H9 (cell line): ENCODE measurements around the gene RFTN2. TPM values are rescaled to one million over a fixed set of nuclear protein-coding genes. Genes with fewer than 3 reads are reported as not detected.
"Not testable (repeated sequence)": the region's sequence is repeated elsewhere in the genome, so short reads cannot be mapped to it uniquely, and the experiment has no call there.

Experiments
- DNase-seq: peaks from one replicate; pipeline ENCODE4 v3.0.0-alpha.2; 2017
- H2AFZ ChIP-seq: one replicate; pipeline ENCODE4 v1.6.1; 2013; ENCODE audit warnings: mild to moderate bottlenecking, low read length, control low read depth, moderate library complexity
- H2AK5ac ChIP-seq: 2 replicates; pipeline ENCODE4 v1.6.1; 2013; ENCODE audit warnings: low read length, control low read depth, mixed read lengths; ENCODE audit not compliant: insufficient read length
- H2BK120ac ChIP-seq: one replicate; pipeline ENCODE4 v1.6.1; 2013; ENCODE audit warnings: low read depth, mild to moderate bottlenecking, low read length, control low read depth, inconsistent platforms; ENCODE audit not compliant: poor library complexity, severe bottlenecking
- H2BK12ac ChIP-seq: 2 replicates; pipeline ENCODE4 v1.6.1; 2013; ENCODE audit warnings: low read length, control low read depth, mixed read lengths, low read depth; ENCODE audit not compliant: insufficient read length
- H2BK15ac ChIP-seq: 2 replicates; pipeline ENCODE4 v1.6.1; 2013; ENCODE audit warnings: low read depth, low read length, control low read depth
- H2BK20ac ChIP-seq: one replicate; pipeline ENCODE4 v1.6.1; 2013; ENCODE audit warnings: low read depth, mild to moderate bottlenecking, low read length, control low read depth, inconsistent platforms; ENCODE audit not compliant: poor library complexity, severe bottlenecking
- H2BK5ac ChIP-seq: 2 replicates; pipeline ENCODE4 v1.6.1; 2013; ENCODE audit warnings: low read length, control low read depth, mixed read lengths; ENCODE audit not compliant: insufficient read length
- H3K14ac ChIP-seq: 2 replicates; pipeline ENCODE4 v1.6.1; 2013; ENCODE audit warnings: low read length, control low read depth; ENCODE audit not compliant: insufficient read depth
- H3K18ac ChIP-seq: 2 replicates; pipeline ENCODE4 v1.6.1; 2013; ENCODE audit warnings: low read depth, mild to moderate bottlenecking, mixed read lengths, low read length, control low read depth; ENCODE audit not compliant: insufficient read length
- H3K23ac ChIP-seq: 2 replicates; pipeline ENCODE4 v1.6.1; 2013; ENCODE audit warnings: low read length, control low read depth, mixed read lengths, low read depth; ENCODE audit not compliant: insufficient read length
- H3K23me2 ChIP-seq: 2 replicates; pipeline ENCODE4 v1.6.1; 2013; ENCODE audit warnings: low read depth, mild to moderate bottlenecking, mixed read lengths, low read length, control low read depth; ENCODE audit not compliant: insufficient read length, poor library complexity, severe bottlenecking
- H3K27ac ChIP-seq: 2 replicates; pipeline ENCODE4 v1.5.1; 2013; ENCODE audit warnings: low read length, control low read depth, mixed read lengths, low read depth; ENCODE audit not compliant: insufficient read length
- H3K27me3 ChIP-seq: 2 replicates; pipeline ENCODE4 v1.6.1; 2013; ENCODE audit warnings: low read length, control low read depth, inconsistent platforms; ENCODE audit not compliant: insufficient read depth
- H3K4ac ChIP-seq: 2 replicates; pipeline ENCODE4 v1.6.1; 2013; ENCODE audit warnings: low read depth, mild to moderate bottlenecking, control low read depth, inconsistent platforms, low read length, moderate library complexity
- H3K4me1 ChIP-seq: 2 replicates; pipeline ENCODE4 v1.6.1; 2013; ENCODE audit warnings: low read length, control low read depth, inconsistent platforms; ENCODE audit not compliant: insufficient read depth
- H3K4me2 ChIP-seq: 2 replicates; pipeline ENCODE4 v1.6.1; 2013; ENCODE audit warnings: low read length, control low read depth, mixed read lengths; ENCODE audit not compliant: insufficient read length, insufficient read depth
- H3K56ac ChIP-seq: 2 replicates; pipeline ENCODE4 v1.6.1; 2013; ENCODE audit warnings: low read depth, mild to moderate bottlenecking, mixed read lengths, low read length, control low read depth; ENCODE audit not compliant: insufficient read length
- H3K79me1 ChIP-seq: 2 replicates; pipeline ENCODE4 v1.6.1; 2013; ENCODE audit warnings: low read depth, mild to moderate bottlenecking, moderate library complexity, low read length, control low read depth, inconsistent platforms; ENCODE audit not compliant: insufficient read depth, poor library complexity, severe bottlenecking
- H3K79me2 ChIP-seq: 2 replicates; pipeline ENCODE4 v1.6.1; 2013; ENCODE audit warnings: low read length, control low read depth, inconsistent platforms; ENCODE audit not compliant: insufficient read depth
- H3K9ac ChIP-seq: 2 replicates; pipeline ENCODE4 v1.6.1; 2013; ENCODE audit warnings: low read length, control low read depth, mixed read lengths; ENCODE audit not compliant: insufficient read length; ENCODE audit errors: extremely low read depth
- H3K9me3 ChIP-seq: one replicate; pipeline ENCODE4 v1.6.1; 2013; ENCODE audit warnings: low read depth, low read length, inconsistent platforms; ENCODE audit not compliant: control insufficient read depth
- H3T11ph ChIP-seq: one replicate; pipeline ENCODE4 v1.6.1; 2013; ENCODE audit warnings: mild to moderate bottlenecking, low read length, control low read depth, inconsistent platforms
- H4K20me1 ChIP-seq: one replicate; pipeline ENCODE4 v1.6.1; 2013; ENCODE audit not compliant: control insufficient read depth, insufficient read length, insufficient read depth
- H4K5ac ChIP-seq: 2 replicates; pipeline ENCODE4 v1.6.1; 2013; ENCODE audit warnings: low read depth, mild to moderate bottlenecking, mixed read lengths, low read length, control low read depth; ENCODE audit not compliant: insufficient read length
- H4K8ac ChIP-seq: replicated peaks from 2 replicates; pipeline ENCODE4 v1.6.1; 2013; ENCODE audit warnings: low read length, control low read depth, mixed read lengths, low read depth; ENCODE audit not compliant: insufficient read length
- H4K91ac ChIP-seq: 2 replicates; pipeline ENCODE4 v1.6.1; 2013; ENCODE audit warnings: low read depth, mild to moderate bottlenecking, moderate library complexity, mixed read lengths, low read length, control low read depth; ENCODE audit not compliant: insufficient read length
- H3K27ac Mint-ChIP-seq, 3 experiments: 2 replicates in 2 of 3; 3 replicates in 1 of 3; pipeline ENCODE4 v1.8.0; 2020 to 2021; ENCODE audit warnings: mixed read lengths in 3 of 3, mild to moderate bottlenecking in 1 of 3, moderate library complexity in 1 of 3
- H3K27me3 Mint-ChIP-seq: 2 replicates; pipeline ENCODE4 v1.8.0; 2021; ENCODE audit warnings: low read depth, mild to moderate bottlenecking, moderate library complexity, mixed read lengths
- H3K36me3 Mint-ChIP-seq, 3 experiments: 2 replicates in 2 of 3; 3 replicates in 1 of 3; pipeline ENCODE4 v1.8.0; 2020 to 2021; ENCODE audit warnings: low read depth in 3 of 3, mixed read lengths in 3 of 3; ENCODE audit not compliant: insufficient read depth in 1 of 3
- H3K4me1 Mint-ChIP-seq, 2 experiments: 2 replicates each; pipeline ENCODE4 v1.8.0; 2020; ENCODE audit warnings: mixed read lengths in 2 of 2
- H3K4me3 Mint-ChIP-seq, 2 experiments: 2 replicates in 1 of 2; 3 replicates in 1 of 2; pipeline ENCODE4 v1.8.0; 2020 to 2021; ENCODE audit warnings: mild to moderate bottlenecking in 2 of 2, mixed read lengths in 2 of 2, moderate library complexity in 1 of 2
- H3K9me3 Mint-ChIP-seq, 2 experiments: 2 replicates in 1 of 2; 3 replicates in 1 of 2; pipeline ENCODE4 v1.8.0; 2020; ENCODE audit warnings: mild to moderate bottlenecking in 2 of 2, mixed read lengths in 2 of 2, moderate library complexity in 1 of 2
- WGBS: extraction: QIAGEN DNeasy Blood & Tissue Kit; methylation state at CpG from one replicate; pipeline ENCODE4 v1.1.7; 2013; ENCODE audit warnings: missing lambda C conversion rate, low lambda C conversion rate, mixed read lengths; ENCODE audit not compliant: insufficient read length; ENCODE audit errors: extremely low coverage; 5-methylcytosine and 5-hydroxymethylcytosine counted together
- total RNA-seq: library from RNA; stranded (reverse); gene quantifications from 2 replicates; pipeline ENCODE4 v1.2.1, GENCODE V29; 2021

The RFTN2 gene
- total RNA-seq, 1 experiment from 2014 or later = 0.28 TPM

GRCh38 chr2:197696571-197696970 lies 21.2 kb upstream of the RFTN2 start:
- H3K4me2 ChIP-seq, H3K56ac ChIP-seq, H3K9me3 ChIP-seq, H2AFZ ChIP-seq, H4K5ac ChIP-seq, H2BK120ac ChIP-seq, H2BK12ac ChIP-seq, H3K4me1 Mint-ChIP-seq, H3K14ac ChIP-seq, H4K8ac ChIP-seq, H3K79me1 ChIP-seq, H3K27me3 ChIP-seq, H2BK20ac ChIP-seq, H2BK15ac ChIP-seq, H3K27ac Mint-ChIP-seq, H3K27me3 Mint-ChIP-seq, H4K20me1 ChIP-seq, H3K23ac ChIP-seq, H3K23me2 ChIP-seq, H3K4me3 Mint-ChIP-seq, H3K4me1 ChIP-seq, H3K18ac ChIP-seq, H3T11ph ChIP-seq, DNase-seq, H3K4ac ChIP-seq, H3K79me2 ChIP-seq, H3K9ac ChIP-seq, H2AK5ac ChIP-seq, H2BK5ac ChIP-seq, H3K27ac ChIP-seq, H4K91ac ChIP-seq: not testable (repeated sequence)
- Mint-ChIP-seq H3K9me3 (peaks cover 20 to 29% of the 10 kb centered on the region in 2 experiments), H3K36me3 (peaks cover 17 to 25% (median 22%) of the 10 kb centered on the region in 3 experiments)
- WGBS = no CpG with 5 or more reads among the region's 29 CpGs

GRCh38 chr2:197695971-197696370 lies 20.6 kb upstream of the RFTN2 start:
- H4K5ac ChIP-seq, H4K8ac ChIP-seq, H3T11ph ChIP-seq, H2AFZ ChIP-seq, H2AK5ac ChIP-seq, H4K20me1 ChIP-seq, H3K27me3 ChIP-seq, H3K18ac ChIP-seq, H3K14ac ChIP-seq, H4K91ac ChIP-seq, H3K79me1 ChIP-seq, H3K56ac ChIP-seq, H3K4me2 ChIP-seq, DNase-seq, H3K79me2 ChIP-seq, H2BK5ac ChIP-seq, H3K9me3 ChIP-seq, H3K23ac ChIP-seq, H3K4me3 Mint-ChIP-seq, H3K4me1 ChIP-seq, H2BK120ac ChIP-seq, H3K4ac ChIP-seq, H3K27me3 Mint-ChIP-seq, H3K9ac ChIP-seq, H2BK20ac ChIP-seq, H3K4me1 Mint-ChIP-seq, H2BK12ac ChIP-seq, H3K23me2 ChIP-seq, H2BK15ac ChIP-seq, H3K27ac Mint-ChIP-seq, H3K27ac ChIP-seq: not testable (repeated sequence)
- Mint-ChIP-seq H3K9me3 (peaks cover 20 to 29% of the 10 kb centered on the region in 2 experiments), H3K36me3 (peaks cover 17 to 25% (median 22%) of the 10 kb centered on the region in 3 experiments)
- WGBS = no CpG with 5 or more reads among the region's 30 CpGs
